GM18505 (cell line): ENCODE results near the gene MDGA2.

Experiments used
- ATAC-seq: cut with Tn5 transposase; IDR thresholded peaks from one replicate; pipeline ENCODE4 v1.9.1; 2021; ENCODE audit not compliant: unreplicated experiment
- POLR2A ChIP-seq: IDR thresholded peaks from 4 replicates; pipeline ENCODE4 v1.6.1; 2011; ENCODE audit warnings: borderline replicate concordance; ENCODE audit not compliant: insufficient read depth, insufficient read length; ENCODE audit errors: extremely low read depth

The MDGA2 gene

GRCh38 chr14:47590767-47591495, 84.5 kb downstream of the MDGA2 start:
- no peak for TF ChIP-seq POLR2A
- ATAC-seq: no peak

GRCh38 chr14:47585447-47585846, 90.0 kb downstream of the MDGA2 start:
- no peak for TF ChIP-seq POLR2A
- ATAC-seq: no peak

GRCh38 chr14:47567273-47567672, 108.1 kb downstream of the MDGA2 start:
- ATAC-seq: no peak

GRCh38 chr14:47557894-47558293, 117.5 kb downstream of the MDGA2 start:
- TF ChIP-seq POLR2A: no peak
- no peak for ATAC-seq

More at GRCh38 chr14:47567273-47567672, 108.1 kb downstream of the MDGA2 start:
- TF ChIP-seq POLR2A: no peak

GRCh38 chr14:47555333-47555732, 120.1 kb downstream of the MDGA2 start:
- ATAC-seq: no peak
- TF ChIP-seq POLR2A: no peak

GRCh38 chr14:47549886-47550285, 125.5 kb downstream of the MDGA2 start:
- no peak for TF ChIP-seq POLR2A
- ATAC-seq: no peak

- no peak for TF ChIP-seq POLR2A
- no peak for ATAC-seq
These were observed 131.9 kb downstream of the MDGA2 start for GRCh38 chr14:47543459-47543858.

- no peak for TF ChIP-seq POLR2A
- no peak for ATAC-seq
These were observed 133.7 kb downstream of the MDGA2 start for GRCh38 chr14:47541662-47542061.

- TF ChIP-seq POLR2A: no peak
- ATAC-seq: no peak
These were observed 136.4 kb downstream of the MDGA2 start for GRCh38 chr14:47539031-47539461.

GRCh38 chr14:47536341-47536740, 139.1 kb downstream of the MDGA2 start:
- ATAC-seq: no peak
- no peak for TF ChIP-seq POLR2A

GRCh38 chr14:47526591-47527244, 148.7 kb downstream of the MDGA2 start:
- ATAC-seq: no peak
- TF ChIP-seq POLR2A: no peak

GRCh38 chr14:47524524-47524923, 150.9 kb downstream of the MDGA2 start:
- ATAC-seq: no peak
- TF ChIP-seq POLR2A: no peak

GRCh38 chr14:47520382-47520781, 155.0 kb downstream of the MDGA2 start:
- ATAC-seq: no peak
- TF ChIP-seq POLR2A: no peak

GRCh38 chr14:47511829-47512228, 163.6 kb downstream of the MDGA2 start:
- TF ChIP-seq POLR2A: no peak
- ATAC-seq: no peak

- TF ChIP-seq POLR2A: no peak
- ATAC-seq: no peak
These were observed 165.4 kb downstream of the MDGA2 start for GRCh38 chr14:47509957-47510356.

- no peak for ATAC-seq
- TF ChIP-seq POLR2A: no peak
These were observed 167.5 kb downstream of the MDGA2 start for GRCh38 chr14:47507861-47508260.
